ENCODE measurements around the gene ERC1.
A peak's percentile ranks its signal among the peaks of the same experiment; 100 is the strongest.
"Not testable (repeated sequence)": the region's sequence is repeated elsewhere in the genome, so short reads cannot be mapped to it uniquely, and the experiment has no call there.

ERC1 gene

GRCh38 chr12:1122786-1123185 lies 131.8 kb downstream of the ERC1 start:
- DNase-seq (ENCODE audit: low read depth in 2 of 2), result no peak

- no peak for DNase-seq (ENCODE audit: low read depth in 2 of 2)
Measured at GRCh38 chr12:1126091-1126490, 135.1 kb downstream of the ERC1 start.

GRCh38 chr12:1127021-1127420 lies 136.0 kb downstream of the ERC1 start:
- no peak for DNase-seq (ENCODE audit: low read depth in 2 of 2)

- no peak for DNase-seq (ENCODE audit: low read depth in 2 of 2)
Measured at GRCh38 chr12:1130164-1130563, 139.1 kb downstream of the ERC1 start.

- DNase-seq (ENCODE audit: low read depth in 2 of 2), result no peak
Measured at GRCh38 chr12:1130571-1130970, 139.5 kb downstream of the ERC1 start.

GRCh38 chr12:1131811-1132224 lies 140.8 kb downstream of the ERC1 start:
- DNase-seq (ENCODE audit: low read depth in 2 of 2), result no peak

GRCh38 chr12:1132311-1132710 lies 141.3 kb downstream of the ERC1 start:
- no peak for DNase-seq (ENCODE audit: low read depth in 2 of 2)

GRCh38 chr12:1138691-1139090 lies 147.7 kb downstream of the ERC1 start:
- DNase-seq (ENCODE audit: low read depth in 2 of 2), result no peak

- DNase-seq (ENCODE audit: low read depth in 2 of 2), result not testable (repeated sequence)
Measured at GRCh38 chr12:1146758-1147157, 155.7 kb downstream of the ERC1 start.

GRCh38 chr12:1147821-1148220 lies 156.8 kb downstream of the ERC1 start:
- DNase-seq (ENCODE audit: low read depth in 2 of 2), result no peak

- no peak for DNase-seq (ENCODE audit: low read depth in 2 of 2)
Measured at GRCh38 chr12:1157046-1157445, 166.0 kb downstream of the ERC1 start.

GRCh38 chr12:1161197-1161596 lies 170.2 kb downstream of the ERC1 start:
- DNase-seq (ENCODE audit: low read depth in 2 of 2), result no peak

GRCh38 chr12:1162081-1162760 lies 171.2 kb downstream of the ERC1 start:
- DNase-seq (ENCODE audit: low read depth in 2 of 2), result no peak

- no peak for DNase-seq (ENCODE audit: low read depth in 2 of 2)
Measured at GRCh38 chr12:1167784-1168183, 176.8 kb downstream of the ERC1 start.

GRCh38 chr12:1170411-1170810 lies 179.4 kb downstream of the ERC1 start:
- no peak for DNase-seq (ENCODE audit: low read depth in 2 of 2)

- DNase-seq (ENCODE audit: low read depth in 2 of 2), result no peak
Measured at GRCh38 chr12:1171657-1172408, 180.8 kb downstream of the ERC1 start.

- DNase-seq (ENCODE audit: low read depth in 2 of 2), result no peak
Measured at GRCh38 chr12:1173781-1174617, 183.0 kb downstream of the ERC1 start.

GRCh38 chr12:1174659-1175058 lies 183.6 kb downstream of the ERC1 start:
- DNase-seq (ENCODE audit: low read depth in 2 of 2), result no peak

- no peak for DNase-seq (ENCODE audit: low read depth in 2 of 2)
Measured at GRCh38 chr12:1176191-1176590, 185.2 kb downstream of the ERC1 start.

GRCh38 chr12:1179128-1179527 lies 188.1 kb downstream of the ERC1 start:
- no peak for DNase-seq (ENCODE audit: low read depth in 2 of 2)

GRCh38 chr12:1182069-1182468 lies 191.0 kb downstream of the ERC1 start:
- DNase-seq (ENCODE audit: low read depth in 2 of 2), result no peak

- peak in 1 of 2 experiments; percentile 30 for DNase-seq (ENCODE audit: low read depth in 2 of 2)
Measured at GRCh38 chr12:1184402-1184801, 193.4 kb downstream of the ERC1 start.

All from fibroblast of skin of left quadriceps (primary cell).